Astrocyte of the spinal cord (primary cell): ENCODE data around the gene NME9.

Experiments used
- DNase-seq: peaks from one replicate; pipeline ENCODE4 v3.0.0; 2011; ENCODE audit warnings: low read depth, low spot score
- H3K4me3 ChIP-seq: 2 replicates; pipeline ENCODE4 v1.5.1; 2011; ENCODE audit warnings: low read depth, mild to moderate bottlenecking, low read length, moderate library complexity
- in situ Hi-C: cut with HindIII; loops from 2 replicates; pipeline ENCODE4 v1.10.0; 2017; ENCODE audit warnings: low sequenced_read_pairs
- TF ChIP-seq, protein P1 (sequence below): IDR thresholded peaks from 2 replicates; pipeline ENCODE4 v1.5.1; 2012; ENCODE audit warnings: low read depth, mild to moderate bottlenecking, low read length, inconsistent platforms

Gene NME9

DNA sequence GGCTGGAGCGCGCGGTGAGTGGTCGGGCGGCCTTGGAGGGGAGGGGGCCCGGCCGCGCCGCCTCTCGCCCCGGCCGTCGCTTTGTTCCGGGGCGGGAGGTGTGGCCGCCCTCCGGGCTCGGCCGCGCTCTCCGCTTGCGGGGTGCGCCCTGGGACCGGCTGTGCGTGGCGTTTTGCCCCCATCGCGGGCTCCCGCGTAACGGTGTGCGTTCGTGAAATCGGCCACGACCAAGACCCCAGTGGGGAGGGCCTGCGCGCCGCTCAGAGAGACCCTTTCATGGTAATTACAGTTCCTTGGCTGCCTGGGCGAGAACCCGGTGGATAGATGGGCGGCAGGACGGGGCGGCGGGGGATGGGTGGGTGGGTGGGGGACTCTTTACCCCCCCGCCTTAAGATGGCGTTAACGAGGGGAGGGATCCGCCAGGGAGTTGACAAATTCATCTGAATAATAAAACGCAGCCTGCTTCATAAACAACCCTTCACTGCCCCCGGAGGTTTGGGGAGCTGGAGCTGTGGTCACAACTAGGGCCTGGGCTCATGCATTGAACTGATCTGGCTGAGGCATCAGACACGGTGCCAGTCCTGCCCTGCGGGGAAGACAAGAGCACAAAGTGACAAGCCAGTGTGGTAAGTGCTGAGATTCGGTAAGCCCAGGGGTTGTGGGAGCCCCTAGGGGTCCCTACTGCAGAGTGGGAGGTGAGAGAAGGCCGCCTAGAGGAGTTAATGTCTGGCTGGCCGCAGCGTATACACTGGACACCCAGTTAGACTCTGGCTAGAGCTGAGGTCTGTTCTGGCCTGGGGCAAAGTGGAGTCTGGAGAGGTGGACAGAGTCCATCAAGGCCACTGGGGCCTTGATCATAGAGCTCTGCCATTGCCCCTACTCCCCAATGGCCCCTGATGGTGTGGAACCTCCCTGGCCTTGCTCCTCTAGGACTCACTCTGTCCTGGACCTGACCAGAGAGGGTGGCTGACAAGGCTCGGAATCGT lies 19.4 kb upstream of the NME9 start:
- in situ Hi-C loops = no loop called here
- TF ChIP-seq, protein P1, sequence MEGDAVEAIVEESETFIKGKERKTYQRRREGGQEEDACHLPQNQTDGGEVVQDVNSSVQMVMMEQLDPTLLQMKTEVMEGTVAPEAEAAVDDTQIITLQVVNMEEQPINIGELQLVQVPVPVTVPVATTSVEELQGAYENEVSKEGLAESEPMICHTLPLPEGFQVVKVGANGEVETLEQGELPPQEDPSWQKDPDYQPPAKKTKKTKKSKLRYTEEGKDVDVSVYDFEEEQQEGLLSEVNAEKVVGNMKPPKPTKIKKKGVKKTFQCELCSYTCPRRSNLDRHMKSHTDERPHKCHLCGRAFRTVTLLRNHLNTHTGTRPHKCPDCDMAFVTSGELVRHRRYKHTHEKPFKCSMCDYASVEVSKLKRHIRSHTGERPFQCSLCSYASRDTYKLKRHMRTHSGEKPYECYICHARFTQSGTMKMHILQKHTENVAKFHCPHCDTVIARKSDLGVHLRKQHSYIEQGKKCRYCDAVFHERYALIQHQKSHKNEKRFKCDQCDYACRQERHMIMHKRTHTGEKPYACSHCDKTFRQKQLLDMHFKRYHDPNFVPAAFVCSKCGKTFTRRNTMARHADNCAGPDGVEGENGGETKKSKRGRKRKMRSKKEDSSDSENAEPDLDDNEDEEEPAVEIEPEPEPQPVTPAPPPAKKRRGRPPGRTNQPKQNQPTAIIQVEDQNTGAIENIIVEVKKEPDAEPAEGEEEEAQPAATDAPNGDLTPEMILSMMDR = no peak
- DNase-seq = peak; percentile 11
- H3K4me3 ChIP-seq = peak overlapping the region; percentile 54

DNA sequence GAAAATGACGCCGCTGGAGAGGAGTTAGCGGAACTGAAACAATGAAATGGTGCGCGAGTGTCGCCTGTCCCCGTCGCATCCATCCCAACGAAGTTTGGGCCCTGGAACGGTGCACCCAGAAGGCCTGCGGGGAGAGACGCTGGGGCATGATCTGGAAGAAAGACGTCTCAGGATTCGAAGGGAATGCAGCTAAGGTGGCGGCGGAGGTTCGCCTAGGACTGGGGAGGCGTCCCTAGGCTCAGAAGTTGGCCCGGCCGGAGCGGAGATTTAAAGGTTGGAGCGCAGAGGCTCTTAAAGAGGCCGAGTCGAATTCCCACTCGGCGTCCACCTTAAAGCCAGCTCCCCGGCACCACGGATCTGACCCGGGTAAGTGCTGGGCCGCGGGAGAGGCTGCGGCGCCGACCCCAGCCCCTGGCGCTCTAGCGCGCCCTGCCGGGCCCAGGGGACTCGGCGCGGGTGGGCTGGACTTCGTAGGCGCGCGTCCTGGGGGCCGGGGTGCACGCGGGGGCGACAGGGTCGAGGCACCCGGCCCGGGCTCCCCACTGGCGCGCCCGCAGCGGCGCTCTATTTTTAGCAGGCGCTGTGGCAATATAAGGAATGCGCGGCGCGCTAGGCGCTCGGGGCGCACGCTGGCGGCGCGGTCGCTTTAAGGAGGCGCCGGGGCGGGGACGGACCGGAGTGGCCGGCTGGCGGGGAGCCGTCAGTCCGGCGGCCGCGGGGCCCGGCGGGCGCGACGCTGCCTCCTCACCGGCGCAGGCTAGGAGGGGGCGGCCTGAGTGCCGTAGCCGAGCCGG lies 18.5 kb upstream of the NME9 start, which contains the start of gene MRAS:
MRAS (plus strand) TSS at position 620 of the 794 bp plus-strand sequence. CDS start 24,305 bp downstream, outside the sequence.
- peak; percentile 75 for DNase-seq
- in situ Hi-C loops = no loop called here
- TF ChIP-seq, protein P1 = peak; percentile 40
- peak within 1 kb of the TSS; percentile 54 for H3K4me3 ChIP-seq

DNA sequence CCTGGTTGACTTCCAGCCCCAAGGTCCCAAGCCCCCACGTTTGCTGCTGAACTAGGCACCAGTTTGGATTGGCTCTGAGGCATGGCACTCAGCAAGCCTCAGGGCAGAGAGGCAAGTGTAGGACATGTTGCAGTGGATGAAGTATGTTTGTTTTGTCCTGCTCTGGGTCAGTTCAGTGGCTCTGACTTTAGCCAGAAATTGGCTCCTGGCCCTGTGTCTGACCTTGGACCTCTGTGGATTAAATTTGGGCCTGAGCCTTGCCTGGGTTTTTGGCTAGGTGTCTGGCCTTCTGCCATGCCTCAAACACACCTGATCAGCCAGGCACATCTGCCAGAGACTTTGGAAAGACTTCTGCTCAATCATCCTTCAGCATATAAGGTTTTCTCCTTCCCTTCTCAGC lies 15.1 kb upstream of the NME9 start:
- DNase-seq = no peak
- no peak overlapping the region for H3K4me3 ChIP-seq
- in situ Hi-C loops = no loop called here
- TF ChIP-seq, protein P1 = no peak

DNA sequence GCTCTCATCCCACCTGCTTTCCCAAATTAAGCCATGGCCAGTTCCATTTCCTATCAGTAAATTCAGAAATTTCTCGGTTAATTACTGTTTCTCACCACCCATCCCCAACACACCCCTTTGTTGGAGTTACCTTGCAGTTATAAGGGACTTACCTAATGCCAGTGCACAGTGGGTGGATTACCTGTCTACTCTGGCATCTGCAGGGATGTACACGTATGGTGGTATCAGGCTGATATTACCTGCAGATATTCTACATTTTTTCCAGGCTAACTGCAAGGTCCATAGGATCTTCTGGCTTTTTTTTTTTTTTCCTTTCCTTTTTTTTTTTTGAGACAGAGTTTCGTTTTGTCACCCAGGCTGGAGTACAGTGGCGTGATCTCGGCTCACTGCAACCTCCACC lies 10.9 kb upstream of the NME9 start:
- DNase-seq = no peak
- in situ Hi-C loops = no loop called here
- TF ChIP-seq, protein P1 = no peak
- no peak overlapping the region for H3K4me3 ChIP-seq

DNA sequence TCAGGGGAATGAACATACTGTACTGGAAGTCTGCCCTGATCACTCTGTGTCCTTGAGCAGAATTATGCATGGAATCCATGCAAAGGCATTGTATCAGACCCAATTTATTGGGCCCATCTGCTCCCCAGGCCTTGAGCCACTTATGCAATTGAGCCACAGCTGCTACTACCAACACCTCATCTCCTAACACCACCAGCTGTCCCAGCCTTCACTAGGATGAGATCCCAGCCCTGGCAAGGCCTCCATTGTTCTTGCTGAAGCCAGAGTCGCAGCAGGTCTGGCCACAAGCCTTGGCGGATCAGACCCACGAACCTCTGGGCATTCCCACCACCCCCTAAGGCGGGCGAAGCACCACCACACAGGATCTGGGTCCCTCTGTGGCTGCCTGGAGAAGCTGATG lies 9.2 kb upstream of the NME9 start:
- in situ Hi-C loops = no loop called here
- TF ChIP-seq, protein P1 = no peak
- DNase-seq = no peak
- no peak overlapping the region for H3K4me3 ChIP-seq

DNA sequence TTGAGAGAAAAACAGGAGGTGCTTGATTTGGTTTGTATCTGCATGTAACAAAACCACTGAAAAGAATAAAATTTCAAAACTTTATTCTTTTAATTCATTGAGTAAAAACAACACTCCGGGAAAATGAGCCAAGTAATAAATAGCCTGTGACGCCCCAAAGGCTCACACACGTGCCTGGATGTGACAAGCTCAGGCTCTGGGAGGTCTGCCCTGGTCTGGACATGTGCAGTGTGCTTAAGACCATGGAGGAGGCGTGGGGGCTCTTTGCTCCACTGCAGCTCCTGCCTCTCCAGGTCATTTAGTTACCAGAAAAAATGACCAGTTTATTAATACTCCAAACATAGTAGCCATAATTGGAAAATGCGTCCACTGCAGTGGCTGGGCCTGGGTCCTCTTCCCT lies 8.6 kb upstream of the NME9 start:
- no peak overlapping the region for H3K4me3 ChIP-seq
- TF ChIP-seq, protein P1 = no peak
- in situ Hi-C loops = no loop called here
- no peak for DNase-seq
